Fibroblast of lung (primary cell): Measurements from ENCODE around the gene WNT7B. TPM values are rescaled to one million over a fixed set of nuclear protein-coding genes. Genes with fewer than 3 reads are reported as not detected.

ENCODE experiments used
- DNase-seq, 2 donors: peaks; one replicate each; pipeline versions ENCODE4 v3.0.0 to v3.0.0-alpha.2; 2010; ENCODE audit warnings: low read depth in 2 of 2
- H2AFZ ChIP-seq: 2 replicates; pipeline ENCODE4 v1.5.1; 2012; ENCODE audit warnings: low read length, control low read depth, inconsistent platforms
- H3K27ac ChIP-seq: 2 replicates; pipeline ENCODE4 v1.5.1; 2011; ENCODE audit warnings: low read length, control low read depth; ENCODE audit not compliant: insufficient read depth
- H3K27me3 ChIP-seq: 2 replicates; pipeline ENCODE4 v1.5.1; 2011; ENCODE audit warnings: mild to moderate bottlenecking, low read length; ENCODE audit not compliant: control insufficient read depth, insufficient read depth
- H3K36me3 ChIP-seq: 2 replicates; pipeline ENCODE4 v1.5.1; 2011; ENCODE audit warnings: low read length; ENCODE audit not compliant: control insufficient read depth, insufficient read depth
- H3K4me1 ChIP-seq: 2 replicates; pipeline ENCODE4 v1.5.1; 2011; ENCODE audit warnings: low read length; ENCODE audit not compliant: control insufficient read depth, insufficient read depth; ENCODE audit errors: extremely low read depth
- H3K4me2 ChIP-seq: 2 replicates; pipeline ENCODE4 v1.5.1; 2011; ENCODE audit warnings: low read length, control low read depth; ENCODE audit not compliant: insufficient read depth; ENCODE audit errors: extremely low read depth
- H3K4me3 ChIP-seq, 4 experiments: fragments of 200-600 bp in 1 of 4; sonication (generic) in 1 of 4; replicated peaks in 1 of 4; 2 replicates each; pipeline ENCODE4 v1.5.1; 2011 to 2016; ENCODE audit warnings: low read length in 4 of 4, low read depth in 3 of 4, mild to moderate bottlenecking in 3 of 4, control low read depth in 2 of 4, inconsistent platforms in 1 of 4, mixed read lengths in 1 of 4; ENCODE audit not compliant: insufficient read depth in 1 of 4; ENCODE audit errors: control extremely low read depth in 1 of 4
- H3K79me2 ChIP-seq: 2 replicates; pipeline ENCODE4 v1.5.1; 2012; ENCODE audit warnings: mild to moderate bottlenecking, low read length, inconsistent platforms; ENCODE audit not compliant: control insufficient read depth, insufficient read depth
- H3K9ac ChIP-seq: 2 replicates; pipeline ENCODE4 v1.5.1; 2011; ENCODE audit warnings: mild to moderate bottlenecking, low read length, control low read depth; ENCODE audit not compliant: insufficient read depth
- H3K9me3 ChIP-seq: 2 replicates; pipeline ENCODE4 v1.5.1; 2012; ENCODE audit warnings: low read depth, low read length; ENCODE audit not compliant: control insufficient read depth, insufficient read depth
- H4K20me1 ChIP-seq: 2 replicates; pipeline ENCODE4 v1.5.1; 2011; ENCODE audit warnings: low read length; ENCODE audit not compliant: control insufficient read depth, insufficient read depth; ENCODE audit errors: extremely low read depth
- CTCF ChIP-seq, 2 donors: IDR thresholded peaks in 1 of 2; conservative IDR thresholded peaks in 1 of 2; 1 replicate in 1 of 2; 2 replicates in 1 of 2; pipeline ENCODE4 v1.5.1; 2011 to 2012; ENCODE audit warnings: low read length in 2 of 2, control low read depth in 1 of 2, inconsistent platforms in 1 of 2, low read depth in 1 of 2, mild to moderate bottlenecking in 1 of 2
- EZH2 ChIP-seq: IDR thresholded peaks from 2 replicates; pipeline ENCODE4 v1.5.1; 2012; ENCODE audit warnings: low read length, control low read depth, mild to moderate bottlenecking; ENCODE audit errors: missing control alignments
- polyA plus RNA-seq, 2 donors: library from polyadenylated mRNA; depleted of rRNA in 1 of 2; stranded (reverse) in 1 of 2; unstranded in 1 of 2; fragments of >200 nt; gene quantifications; 2 replicates each; pipeline ENCODE4 v1.2.1, GENCODE V29; 2011 to 2012; ENCODE audit warnings: missing spikeins in 1 of 2
- total RNA-seq: library from RNA; depleted of rRNA; stranded (reverse); fragments of >200 nt; gene quantifications from 2 replicates; pipeline ENCODE4 v1.2.1, GENCODE V29; 2014

The WNT7B gene
- total and polyA plus RNA-seq, 2 donors (not counting 1 experiment from before 2014, with no cell fraction given), result 0.17 TPM; not detected in 1

- no peak for DNase-seq
Observed at GRCh38 chr22:45878901-45879551, 97.9 kb downstream of the WNT7B start.

GRCh38 chr22:45878051-45878781 is 98.7 kb downstream of the WNT7B start:
- no peaks in the 10 kb centered on the region for H4K20me1 ChIP-seq
- peaks cover 19% of the 10 kb centered on the region for H3K27me3 ChIP-seq
- no peak overlapping the region for H3K9ac ChIP-seq
- H3K4me2 ChIP-seq, result no peak overlapping the region
- H3K9me3 ChIP-seq, result no peaks in the 10 kb centered on the region
- no peaks in the 10 kb centered on the region for H3K79me2 ChIP-seq
- no peak for DNase-seq
- TF ChIP-seq EZH2 (no peak), CTCF (conservative IDR thresholded peaks at IDR 0.05 in 1 of 2, IDR thresholded peaks at IDR 0.05 in 1 of 2; ENCODE audit: low read depth in 1 of 2, low read length in 2 of 2) (no peak)
- H2AFZ ChIP-seq, result no peak overlapping the region
- H3K4me1 ChIP-seq, result no peaks in the 10 kb centered on the region
- H3K27ac ChIP-seq, result no peak overlapping the region
- H3K36me3 ChIP-seq, result no peaks in the 10 kb centered on the region
- no peak overlapping the region for H3K4me3 ChIP-seq

More at GRCh38 chr22:45878901-45879551, 97.9 kb downstream of the WNT7B start:
- Histone ChIP-seq H3K36me3 (no peaks in the 10 kb centered on the region), H4K20me1 (no peaks in the 10 kb centered on the region), H3K27me3 (peaks cover 19% of the 10 kb centered on the region), H3K27ac (no peak overlapping the region), H3K9me3 (no peaks in the 10 kb centered on the region), H2AFZ (no peak overlapping the region), H3K79me2 (no peaks in the 10 kb centered on the region), H3K4me1 (no peaks in the 10 kb centered on the region), H3K4me3 (no peak overlapping the region), H3K9ac (no peak overlapping the region), H3K4me2 (no peak overlapping the region)
- TF ChIP-seq EZH2 (no peak), CTCF (conservative IDR thresholded peaks at IDR 0.05 in 1 of 2, IDR thresholded peaks at IDR 0.05 in 1 of 2; ENCODE audit: low read depth in 1 of 2, low read length in 2 of 2) (no peak)

- Histone ChIP-seq H3K27me3 (peaks cover 19% of the 10 kb centered on the region), H3K4me3 (no peak overlapping the region), H3K4me1 (no peaks in the 10 kb centered on the region), H3K27ac (no peak overlapping the region), H2AFZ (no peak overlapping the region), H3K9ac (no peak overlapping the region), H3K79me2 (no peaks in the 10 kb centered on the region), H4K20me1 (no peaks in the 10 kb centered on the region), H3K9me3 (no peaks in the 10 kb centered on the region), H3K4me2 (no peak overlapping the region), H3K36me3 (no peaks in the 10 kb centered on the region)
- TF ChIP-seq CTCF (conservative IDR thresholded peaks at IDR 0.05 in 1 of 2, IDR thresholded peaks at IDR 0.05 in 1 of 2; ENCODE audit: low read depth in 1 of 2, low read length in 2 of 2) (no peak), EZH2 (no peak)
- DNase-seq, result no peak
Observed at GRCh38 chr22:45877651-45878050, 99.3 kb downstream of the WNT7B start.
